ENCODE data around the gene FYN.

Gene FYN

GRCh38 chr6:111743862-111744692 lies 129.2 kb downstream of the FYN start:
- no peak for DNase-seq (ENCODE audit: low read depth)
- no peak overlapping the region for H3K4me3 ChIP-seq (ENCODE audit: low read depth, low read length)
- TF ChIP-seq, protein P1, sequence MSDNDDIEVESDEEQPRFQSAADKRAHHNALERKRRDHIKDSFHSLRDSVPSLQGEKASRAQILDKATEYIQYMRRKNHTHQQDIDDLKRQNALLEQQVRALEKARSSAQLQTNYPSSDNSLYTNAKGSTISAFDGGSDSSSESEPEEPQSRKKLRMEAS (IDR thresholded peaks at IDR 0.05; ENCODE audit: low read depth, low read length): no peak
- no peak for TF ChIP-seq POLR2A (IDR thresholded peaks at IDR 0.05; ENCODE audit: extremely low read depth, insufficient read length)
- no peak for TF ChIP-seq CTCF (IDR thresholded peaks at IDR 0.05; ENCODE audit: low read depth, low read length)
- no peak for TF ChIP-seq MYC (IDR thresholded peaks at IDR 0.05; ENCODE audit: low read depth, low read length)

DNA sequence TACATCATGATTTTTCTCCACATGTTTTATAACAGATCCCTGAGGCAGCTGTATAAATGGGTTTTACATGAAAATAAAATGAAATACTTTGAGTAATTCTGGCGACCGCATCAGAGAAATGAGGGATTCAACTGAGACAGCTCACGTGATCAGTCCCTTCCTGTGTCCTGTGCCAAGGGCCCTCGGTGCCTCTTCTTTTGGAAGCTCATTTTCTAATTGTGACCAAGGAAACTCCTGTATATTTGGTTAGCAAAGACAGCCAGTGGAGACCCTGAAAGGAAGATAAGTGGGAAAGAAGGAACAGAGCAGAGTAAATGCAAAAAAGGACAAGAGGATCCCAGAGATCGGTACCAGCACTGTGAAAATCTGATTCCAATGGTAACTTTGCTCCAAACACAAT lies 129.9 kb downstream of the FYN start:
- DNase-seq (ENCODE audit: low read depth): no peak
- no peak overlapping the region for H3K4me3 ChIP-seq (ENCODE audit: low read depth, low read length)
- TF ChIP-seq, protein P1 (IDR thresholded peaks at IDR 0.05; ENCODE audit: low read depth, low read length): no peak
- TF ChIP-seq POLR2A (IDR thresholded peaks at IDR 0.05; ENCODE audit: extremely low read depth, insufficient read length) (no peak), MYC (IDR thresholded peaks at IDR 0.05; ENCODE audit: low read depth, low read length) (no peak), CTCF (IDR thresholded peaks at IDR 0.05; ENCODE audit: low read depth, low read length) (no peak)

GRCh38 chr6:111741177-111741952 lies 131.9 kb downstream of the FYN start:
- TF ChIP-seq, protein P1 (IDR thresholded peaks at IDR 0.05; ENCODE audit: low read depth, low read length): no peak
- no peak for TF ChIP-seq POLR2A (IDR thresholded peaks at IDR 0.05; ENCODE audit: extremely low read depth, insufficient read length)
- no peak for TF ChIP-seq CTCF (IDR thresholded peaks at IDR 0.05; ENCODE audit: low read depth, low read length)
- TF ChIP-seq MYC (IDR thresholded peaks at IDR 0.05; ENCODE audit: low read depth, low read length): no peak
- no peak for DNase-seq (ENCODE audit: low read depth)
- H3K4me3 ChIP-seq (ENCODE audit: low read depth, low read length): no peak overlapping the region

DNA sequence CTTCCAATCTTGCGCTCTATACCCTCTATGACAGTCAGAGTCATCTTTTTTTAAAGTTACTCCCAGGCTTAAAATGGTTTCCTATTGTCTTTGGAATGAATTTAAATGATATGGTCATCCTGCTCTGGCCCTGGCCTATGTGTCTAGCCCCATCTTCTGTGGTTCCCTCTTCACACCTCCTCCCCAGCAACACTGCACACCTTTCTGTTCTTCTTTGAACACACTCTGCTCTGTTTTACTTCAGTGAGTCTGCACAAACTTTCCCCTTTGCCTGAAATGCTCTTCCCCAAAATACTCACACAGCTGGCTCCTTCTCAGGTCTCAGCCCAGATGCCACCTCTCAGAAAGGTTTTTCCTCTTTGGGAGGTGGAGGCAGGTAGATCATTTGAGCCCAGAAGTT lies 132.7 kb downstream of the FYN start:
- H3K4me3 ChIP-seq (ENCODE audit: low read depth, low read length): no peak overlapping the region
- DNase-seq (ENCODE audit: low read depth): no peak
- no peak for TF ChIP-seq MYC (IDR thresholded peaks at IDR 0.05; ENCODE audit: low read depth, low read length)
- no peak for TF ChIP-seq POLR2A (IDR thresholded peaks at IDR 0.05; ENCODE audit: extremely low read depth, insufficient read length)
- TF ChIP-seq CTCF (IDR thresholded peaks at IDR 0.05; ENCODE audit: low read depth, low read length): no peak
- TF ChIP-seq, protein P1 (IDR thresholded peaks at IDR 0.05; ENCODE audit: low read depth, low read length): no peak

- no peak for TF ChIP-seq CTCF (IDR thresholded peaks at IDR 0.05; ENCODE audit: low read depth, low read length)
- TF ChIP-seq, protein P1 (IDR thresholded peaks at IDR 0.05; ENCODE audit: low read depth, low read length): no peak
- no peak for TF ChIP-seq MYC (IDR thresholded peaks at IDR 0.05; ENCODE audit: low read depth, low read length)
- TF ChIP-seq POLR2A (IDR thresholded peaks at IDR 0.05; ENCODE audit: extremely low read depth, insufficient read length): no peak
- no peak overlapping the region for H3K4me3 ChIP-seq (ENCODE audit: low read depth, low read length)
- DNase-seq (ENCODE audit: low read depth): no peak
These were observed 134.0 kb downstream of the FYN start for GRCh38 chr6:111739257-111739696.
